HL-60 (cell line): Measurements from ENCODE around the gene MRPL22.
"Not testable (repeated sequence)": the region's sequence is repeated elsewhere in the genome, so short reads cannot be mapped to it uniquely, and the experiment has no call there.

ENCODE experiments used
- DNase-seq, 2 experiments: peaks; one replicate each; pipeline ENCODE4 v3.0.0-alpha.2; 2010 to 2020; ENCODE audit warnings: low read depth in 1 of 2, low spot score in 1 of 2
- H3K27ac ChIP-seq: fragments of 250-450 bp; sonication (Bioruptor Pico); replicated peaks from 2 replicates; pipeline ENCODE4 v1.5.1; 2020; ENCODE audit warnings: mild to moderate bottlenecking, moderate library complexity
- H3K27me3 ChIP-seq: fragments of 250-450 bp; sonication (Bioruptor Pico); 2 replicates; pipeline ENCODE4 v1.5.1; 2021; ENCODE audit warnings: mild to moderate bottlenecking, moderate library complexity; ENCODE audit not compliant: insufficient read depth, poor library complexity, severe bottlenecking
- H3K4me3 ChIP-seq: replicated peaks from 2 replicates; pipeline ENCODE4 v1.5.1; 2011; ENCODE audit warnings: mild to moderate bottlenecking, control low read depth, low read length; ENCODE audit not compliant: insufficient read depth
- GABPA ChIP-seq: IDR thresholded peaks from 2 replicates; pipeline ENCODE4 v1.6.1; 2012; ENCODE audit warnings: low read depth
- POLR2AphosphoS5 ChIP-seq: IDR thresholded peaks from 2 replicates; pipeline ENCODE4 v1.6.1; 2012; ENCODE audit warnings: low read depth
- SPI1 ChIP-seq: IDR thresholded peaks from 2 replicates; pipeline ENCODE4 v1.6.1; 2012; ENCODE audit warnings: low read depth, mild to moderate bottlenecking, borderline replicate concordance
- TF ChIP-seq, protein P1 (sequence below): IDR thresholded peaks from one replicate; pipeline ENCODE4 v1.5.1; 2011; ENCODE audit warnings: low read length, control low read depth, inconsistent platforms; ENCODE audit not compliant: insufficient read depth
- TF ChIP-seq, protein P2 (sequence below): IDR thresholded peaks from 2 replicates; pipeline ENCODE4 v1.6.1; 2012; ENCODE audit warnings: low read depth; ENCODE audit not compliant: insufficient replicate concordance

Gene MRPL22

DNA sequence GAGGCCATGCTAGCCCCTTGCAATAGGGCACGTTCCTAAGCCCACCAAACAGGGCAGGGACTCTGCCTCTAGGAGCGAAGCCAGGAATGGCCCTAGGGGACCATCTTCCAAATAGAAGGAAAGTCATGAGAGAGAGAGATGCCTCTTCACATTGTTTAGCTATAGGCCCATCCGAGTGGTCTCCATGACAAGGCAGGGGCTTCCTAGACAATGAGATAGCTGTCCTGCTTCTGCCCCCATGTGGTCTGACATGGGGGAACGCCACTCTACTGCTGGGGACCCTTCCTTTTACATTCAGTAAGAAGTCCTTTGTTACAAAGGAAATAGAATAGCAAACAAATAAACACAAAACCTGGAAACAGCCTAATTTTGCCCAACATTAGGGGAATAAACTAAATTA is 54.8 kb downstream of the MRPL22 start:
- TF ChIP-seq, protein P1, sequence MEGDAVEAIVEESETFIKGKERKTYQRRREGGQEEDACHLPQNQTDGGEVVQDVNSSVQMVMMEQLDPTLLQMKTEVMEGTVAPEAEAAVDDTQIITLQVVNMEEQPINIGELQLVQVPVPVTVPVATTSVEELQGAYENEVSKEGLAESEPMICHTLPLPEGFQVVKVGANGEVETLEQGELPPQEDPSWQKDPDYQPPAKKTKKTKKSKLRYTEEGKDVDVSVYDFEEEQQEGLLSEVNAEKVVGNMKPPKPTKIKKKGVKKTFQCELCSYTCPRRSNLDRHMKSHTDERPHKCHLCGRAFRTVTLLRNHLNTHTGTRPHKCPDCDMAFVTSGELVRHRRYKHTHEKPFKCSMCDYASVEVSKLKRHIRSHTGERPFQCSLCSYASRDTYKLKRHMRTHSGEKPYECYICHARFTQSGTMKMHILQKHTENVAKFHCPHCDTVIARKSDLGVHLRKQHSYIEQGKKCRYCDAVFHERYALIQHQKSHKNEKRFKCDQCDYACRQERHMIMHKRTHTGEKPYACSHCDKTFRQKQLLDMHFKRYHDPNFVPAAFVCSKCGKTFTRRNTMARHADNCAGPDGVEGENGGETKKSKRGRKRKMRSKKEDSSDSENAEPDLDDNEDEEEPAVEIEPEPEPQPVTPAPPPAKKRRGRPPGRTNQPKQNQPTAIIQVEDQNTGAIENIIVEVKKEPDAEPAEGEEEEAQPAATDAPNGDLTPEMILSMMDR: no peak
- no peak for TF ChIP-seq POLR2AphosphoS5
- no peak for TF ChIP-seq SPI1
- no peak for TF ChIP-seq GABPA
- TF ChIP-seq, protein P2, sequence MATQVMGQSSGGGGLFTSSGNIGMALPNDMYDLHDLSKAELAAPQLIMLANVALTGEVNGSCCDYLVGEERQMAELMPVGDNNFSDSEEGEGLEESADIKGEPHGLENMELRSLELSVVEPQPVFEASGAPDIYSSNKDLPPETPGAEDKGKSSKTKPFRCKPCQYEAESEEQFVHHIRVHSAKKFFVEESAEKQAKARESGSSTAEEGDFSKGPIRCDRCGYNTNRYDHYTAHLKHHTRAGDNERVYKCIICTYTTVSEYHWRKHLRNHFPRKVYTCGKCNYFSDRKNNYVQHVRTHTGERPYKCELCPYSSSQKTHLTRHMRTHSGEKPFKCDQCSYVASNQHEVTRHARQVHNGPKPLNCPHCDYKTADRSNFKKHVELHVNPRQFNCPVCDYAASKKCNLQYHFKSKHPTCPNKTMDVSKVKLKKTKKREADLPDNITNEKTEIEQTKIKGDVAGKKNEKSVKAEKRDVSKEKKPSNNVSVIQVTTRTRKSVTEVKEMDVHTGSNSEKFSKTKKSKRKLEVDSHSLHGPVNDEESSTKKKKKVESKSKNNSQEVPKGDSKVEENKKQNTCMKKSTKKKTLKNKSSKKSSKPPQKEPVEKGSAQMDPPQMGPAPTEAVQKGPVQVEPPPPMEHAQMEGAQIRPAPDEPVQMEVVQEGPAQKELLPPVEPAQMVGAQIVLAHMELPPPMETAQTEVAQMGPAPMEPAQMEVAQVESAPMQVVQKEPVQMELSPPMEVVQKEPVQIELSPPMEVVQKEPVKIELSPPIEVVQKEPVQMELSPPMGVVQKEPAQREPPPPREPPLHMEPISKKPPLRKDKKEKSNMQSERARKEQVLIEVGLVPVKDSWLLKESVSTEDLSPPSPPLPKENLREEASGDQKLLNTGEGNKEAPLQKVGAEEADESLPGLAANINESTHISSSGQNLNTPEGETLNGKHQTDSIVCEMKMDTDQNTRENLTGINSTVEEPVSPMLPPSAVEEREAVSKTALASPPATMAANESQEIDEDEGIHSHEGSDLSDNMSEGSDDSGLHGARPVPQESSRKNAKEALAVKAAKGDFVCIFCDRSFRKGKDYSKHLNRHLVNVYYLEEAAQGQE: no peak
- Histone ChIP-seq H3K27me3 (no peaks in the 10 kb centered on the region), H3K4me3 (no peak overlapping the region), H3K27ac (no peak overlapping the region)
- no peak for DNase-seq

DNA sequence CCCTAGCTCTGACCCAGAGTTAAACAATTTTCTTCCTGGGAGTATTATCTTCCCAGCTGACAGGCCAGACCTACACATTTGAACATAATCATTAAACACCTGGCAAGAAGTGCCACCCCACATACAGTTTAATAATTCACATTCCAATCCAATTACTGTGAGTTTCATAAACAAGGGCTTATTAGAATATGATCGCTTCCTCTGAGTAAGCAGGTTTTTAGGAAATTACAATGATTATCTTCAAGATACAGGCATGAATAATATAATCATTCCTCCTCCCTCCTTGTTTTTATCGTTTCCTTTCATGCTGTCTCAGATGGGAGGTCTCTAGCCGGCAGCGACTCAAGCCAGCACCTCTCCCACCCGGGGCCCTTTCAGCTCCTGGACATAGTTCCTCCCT is 56.9 kb downstream of the MRPL22 start:
- no peak for TF ChIP-seq GABPA
- Histone ChIP-seq H3K4me3 (no peak overlapping the region), H3K27me3 (no peaks in the 10 kb centered on the region), H3K27ac (no peak overlapping the region)
- DNase-seq: no peak

DNA sequence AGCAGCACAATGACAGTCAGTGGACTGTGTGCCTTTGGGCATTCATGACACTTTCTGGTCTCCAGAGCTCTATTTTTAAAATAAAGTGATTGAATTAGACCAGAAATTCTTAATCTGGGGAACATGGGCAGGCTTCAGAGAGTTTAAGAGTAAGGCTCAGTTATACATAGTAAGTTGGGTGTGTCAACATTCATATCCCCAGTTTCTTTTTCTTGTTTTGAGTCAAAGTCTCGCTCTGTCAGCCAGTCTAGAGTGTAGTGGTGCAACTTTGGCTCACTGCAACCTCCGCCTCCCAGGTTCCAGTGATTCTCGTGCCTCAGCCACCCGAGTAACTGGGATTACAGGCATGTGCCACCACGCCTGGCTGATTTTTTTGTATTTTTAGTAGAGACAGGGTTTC is 59.0 kb downstream of the MRPL22 start:
- no peak overlapping the region for H3K27ac ChIP-seq
- H3K4me3 ChIP-seq: no peak overlapping the region
- no peak for TF ChIP-seq GABPA
- no peak for TF ChIP-seq POLR2AphosphoS5
- TF ChIP-seq, protein P1: no peak
- TF ChIP-seq, protein P2: no peak
- TF ChIP-seq SPI1: no peak
- no peak for DNase-seq
- H3K27me3 ChIP-seq: no peaks in the 10 kb centered on the region

DNA sequence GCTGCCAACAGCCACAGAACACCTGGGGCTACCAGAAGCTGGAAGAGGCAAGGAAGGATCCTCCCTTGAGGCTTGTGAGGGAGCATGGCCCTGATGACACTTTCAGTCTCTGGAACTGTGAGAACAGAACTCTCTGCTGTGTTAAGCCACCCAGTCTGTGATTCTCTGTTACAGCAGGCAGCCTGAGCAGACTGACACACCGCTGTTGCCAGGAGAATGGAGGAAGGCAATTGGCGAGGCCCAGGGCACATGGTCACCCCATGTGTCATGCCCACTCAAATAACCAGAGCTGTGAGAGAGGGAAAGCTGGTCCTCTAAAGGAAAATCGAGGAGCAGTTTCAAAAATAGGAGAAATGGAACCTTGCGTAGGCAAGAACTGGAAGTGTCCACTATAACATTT is 60.6 kb downstream of the MRPL22 start:
- DNase-seq: no peak

DNA sequence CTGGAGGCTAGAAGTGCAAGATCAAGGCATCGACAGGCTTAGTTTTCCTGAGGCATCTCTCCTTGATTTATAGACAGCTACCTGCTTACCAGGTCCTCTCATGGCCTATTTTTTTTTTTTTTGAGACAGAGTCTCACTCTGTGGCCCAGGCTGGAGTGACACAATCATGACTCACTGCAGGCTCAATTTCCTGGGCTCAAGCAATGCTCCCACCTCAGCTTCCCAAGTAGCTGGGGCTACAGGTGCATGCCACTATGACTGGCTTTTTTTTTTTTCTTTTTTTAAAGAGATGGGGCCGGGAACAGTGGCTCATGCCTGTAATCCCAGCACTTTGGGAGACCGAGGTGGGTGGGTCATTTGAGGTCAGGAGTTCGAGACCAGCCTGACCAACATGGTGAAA is 61.8 kb downstream of the MRPL22 start:
- not testable (repeated sequence) for H3K27me3 ChIP-seq, DNase-seq, H3K4me3 ChIP-seq, H3K27ac ChIP-seq

More for the DNA sequence above, 60.6 kb downstream of the MRPL22 start:
- TF ChIP-seq, protein P1: no peak
- TF ChIP-seq SPI1: no peak
- TF ChIP-seq, protein P2: no peak
- no peak for TF ChIP-seq GABPA
- no peak for TF ChIP-seq POLR2AphosphoS5
- no peak overlapping the region for H3K27ac ChIP-seq
- no peaks in the 10 kb centered on the region for H3K27me3 ChIP-seq
- H3K4me3 ChIP-seq: no peak overlapping the region
